HG03103 (cell line): Measurements from ENCODE around the gene PLA2G1B.
"Not testable (repeated sequence)": the region's sequence is repeated elsewhere in the genome, so short reads cannot be mapped to it uniquely, and the experiment has no call there.

ENCODE experiments used
- ATAC-seq: cut with Tn5 transposase; IDR thresholded peaks from one replicate; pipeline ENCODE4 v1.9.1; 2021; ENCODE audit warnings: low read depth; ENCODE audit not compliant: unreplicated experiment

The PLA2G1B gene

GRCh38 chr12:120361506-120362208, 34.1 kb upstream of the PLA2G1B start:
- ATAC-seq: no peak

- ATAC-seq: no peak
Measured at GRCh38 chr12:120359128-120359527, 31.5 kb upstream of the PLA2G1B start.

DNA sequence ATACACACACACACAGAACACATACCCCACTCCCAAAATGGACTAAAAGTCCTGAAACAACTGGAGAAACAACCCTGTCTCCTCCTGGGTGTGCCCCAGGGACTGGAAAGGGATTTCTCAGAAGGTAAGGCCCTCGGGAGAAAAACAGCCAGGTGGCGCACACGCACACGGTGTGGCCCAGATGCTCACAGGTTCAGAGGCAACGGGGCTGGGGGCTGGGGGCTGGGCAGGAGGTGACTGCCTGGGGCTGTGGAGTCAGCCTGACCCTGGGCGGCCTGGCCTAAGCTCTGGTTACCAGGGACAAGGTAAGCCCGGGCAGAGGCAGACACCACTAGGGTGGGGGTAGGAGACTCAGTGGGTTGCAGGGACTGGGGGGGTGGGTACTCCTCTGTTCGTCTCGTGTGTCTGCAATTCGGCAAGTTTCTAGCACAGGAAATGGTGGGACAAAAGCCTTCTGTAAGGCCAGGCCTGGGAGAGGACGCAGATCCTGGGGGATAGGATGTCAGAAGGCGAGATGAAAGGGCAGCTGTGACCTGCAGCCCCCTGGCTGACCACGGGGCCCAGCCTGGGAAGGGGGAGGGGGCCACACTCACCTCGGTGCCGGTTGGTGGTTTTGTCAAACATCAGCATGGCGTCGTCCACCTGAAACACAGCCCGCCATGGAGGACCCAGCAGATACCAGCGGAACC, 31.0 kb upstream of the PLA2G1B start:
- ATAC-seq: no peak

GRCh38 chr12:120357104-120357503, 29.5 kb upstream of the PLA2G1B start:
- no peak for ATAC-seq

DNA sequence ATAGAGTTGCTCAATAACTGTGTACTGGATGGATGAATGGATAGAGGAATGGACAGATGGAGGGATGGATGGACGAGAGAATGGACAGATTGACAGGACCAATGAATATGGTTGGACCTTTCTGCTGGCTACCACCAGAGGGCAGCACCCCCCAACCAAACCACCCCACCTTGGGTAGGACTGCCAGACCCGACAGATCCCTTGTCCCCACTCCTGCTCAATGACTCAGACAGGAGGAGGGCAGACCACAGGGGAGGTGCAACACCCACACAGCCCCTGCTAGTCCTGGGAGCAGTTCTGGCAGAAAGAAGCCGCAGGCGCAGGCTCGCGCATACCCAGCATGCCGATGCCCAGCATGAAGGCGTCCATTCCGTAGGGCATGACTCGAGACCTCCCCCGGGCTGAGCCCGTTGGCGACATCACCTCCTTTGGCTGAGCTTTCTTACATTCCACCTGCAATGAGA, 29.0 kb upstream of the PLA2G1B start:
- no peak for ATAC-seq

- ATAC-seq: no peak
Measured at GRCh38 chr12:120353556-120354317, 26.2 kb upstream of the PLA2G1B start.

DNA sequence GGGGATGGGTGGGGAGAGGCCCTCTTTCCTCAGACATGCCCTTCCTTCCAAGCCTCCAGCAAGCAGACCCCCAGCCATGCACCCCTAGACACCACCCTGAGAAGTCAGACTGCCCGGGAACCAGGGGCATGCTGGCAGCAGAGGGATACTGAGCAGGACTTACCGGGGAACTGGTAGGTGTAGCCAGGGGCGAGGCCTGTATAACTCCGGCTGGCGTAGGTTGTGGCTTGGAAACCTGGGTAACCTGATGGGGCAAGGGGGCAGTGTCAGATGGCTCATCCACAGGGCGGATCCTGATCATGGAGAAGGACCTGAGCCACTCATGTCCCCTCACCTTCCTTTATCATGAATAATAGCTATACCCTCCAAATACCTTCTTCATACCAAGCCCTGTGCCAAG, 25.6 kb upstream of the PLA2G1B start:
- ATAC-seq: no peak

DNA sequence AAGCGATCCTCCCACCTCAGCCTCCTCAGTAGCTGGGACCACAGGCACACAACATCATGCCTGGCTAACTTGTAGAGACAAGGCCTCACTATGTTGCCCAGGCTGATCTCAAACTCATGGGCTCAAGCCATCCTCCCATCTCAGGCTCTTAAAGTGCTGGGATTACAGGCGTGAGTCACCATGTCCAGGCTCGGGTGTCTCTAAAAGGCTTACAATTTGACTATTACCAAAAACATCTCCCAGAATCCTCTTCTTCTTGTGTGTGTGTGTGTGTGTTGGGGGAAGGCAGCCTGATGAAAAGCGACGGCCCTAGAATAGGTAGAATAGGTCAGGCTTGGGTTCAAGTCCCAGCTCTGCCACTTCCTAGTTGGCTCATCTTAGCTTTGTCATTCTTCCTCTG, 24.5 kb upstream of the PLA2G1B start:
- ATAC-seq: no peak

- no peak for ATAC-seq
Measured at GRCh38 chr12:120350576-120351350, 23.2 kb upstream of the PLA2G1B start.

- ATAC-seq: no peak
Measured at GRCh38 chr12:120347766-120348165, 20.2 kb upstream of the PLA2G1B start.

GRCh38 chr12:120346681-120347080, 19.1 kb upstream of the PLA2G1B start:
- no peak for ATAC-seq

DNA sequence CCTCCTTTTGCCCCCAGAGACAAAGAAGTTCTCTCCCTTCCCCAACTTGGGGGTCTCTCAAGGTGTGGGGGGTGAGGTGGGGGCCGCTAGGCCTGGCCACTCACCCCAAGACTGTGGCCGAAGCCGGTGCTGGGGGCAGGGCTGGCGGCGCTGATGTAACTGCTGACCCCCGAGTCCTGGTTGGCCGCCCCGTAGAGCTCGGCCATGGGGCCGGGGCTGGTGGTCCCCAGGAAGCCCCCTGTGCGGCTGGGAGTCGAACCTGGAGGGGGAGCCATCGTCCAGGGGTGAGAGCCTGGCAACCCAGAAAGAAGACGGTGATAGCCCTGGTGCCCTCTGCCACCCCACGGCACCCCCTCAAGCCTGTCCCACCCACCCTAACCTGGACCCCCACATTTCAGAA, 18.5 kb upstream of the PLA2G1B start:
- ATAC-seq: no peak

- ATAC-seq: no peak
Measured at GRCh38 chr12:120343692-120344091, 16.1 kb upstream of the PLA2G1B start.

- no peak for ATAC-seq
Measured at GRCh38 chr12:120343039-120343537, 15.5 kb upstream of the PLA2G1B start.

GRCh38 chr12:120342175-120343038, 14.8 kb upstream of the PLA2G1B start:
- no peak for ATAC-seq

GRCh38 chr12:120339256-120339655, 11.7 kb upstream of the PLA2G1B start:
- ATAC-seq: no peak

GRCh38 chr12:120337730-120338129, 10.2 kb upstream of the PLA2G1B start:
- ATAC-seq: no peak

GRCh38 chr12:120336392-120336791, 8.8 kb upstream of the PLA2G1B start:
- not testable (repeated sequence) for ATAC-seq

DNA sequence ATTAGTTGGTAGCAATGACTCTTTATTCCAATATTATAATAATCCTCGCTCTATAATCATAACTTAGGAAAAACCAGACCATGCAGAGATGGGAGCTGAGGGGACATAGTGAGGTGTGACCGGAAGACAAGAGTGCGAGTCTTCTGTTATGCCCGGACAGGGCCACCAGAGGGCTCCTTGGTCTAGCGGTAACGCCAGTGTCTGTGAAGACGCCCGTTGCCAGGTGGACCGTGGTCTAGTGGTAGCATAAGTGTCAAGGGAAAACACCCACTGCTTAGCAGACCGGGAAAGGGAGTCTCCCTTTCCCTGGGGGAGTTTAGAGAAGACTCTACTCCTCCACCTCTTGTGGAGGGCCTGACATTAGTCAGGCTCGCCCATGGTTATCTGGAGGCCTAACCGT, 7.9 kb upstream of the PLA2G1B start:
- ATAC-seq: not testable (repeated sequence)

- no peak for ATAC-seq
Measured at GRCh38 chr12:120332523-120332922, 4.9 kb upstream of the PLA2G1B start.
